ENCODE results near the gene SPACA1. TPM values are rescaled to one million over a fixed set of nuclear protein-coding genes. Genes with fewer than 3 reads are reported as not detected.

The SPACA1 gene
- total and polyA plus RNA-seq, 2 of the 4 experiments (the other 2 are of a cell fraction), result not detected

- POLR2A ChIA-PET (ENCODE audit: unreplicated experiment), result no interaction called here
- no peak overlapping the region for H3K9ac ChIP-seq (ENCODE audit: low read depth, low read length)
- no peak for ATAC-seq (ENCODE audit: low read depth)
- no peak overlapping the region for H2BK5ac ChIP-seq (ENCODE audit: low read depth, low read length, poor library complexity, severe bottlenecking)
- no peaks in the 10 kb centered on the region for H3K79me1 ChIP-seq (ENCODE audit: low read depth in 1 of 2, low read length in 2 of 2)
- H2BK15ac ChIP-seq (ENCODE audit: low read depth, low read length), result no peak overlapping the region
- H3K4me2 ChIP-seq (ENCODE audit: low read depth, low read length), result no peak overlapping the region
- H2AFZ ChIP-seq (replicated peaks; ENCODE audit: low read length, poor library complexity), result no peak overlapping the region
- in situ Hi-C loops (cut with MboI; ENCODE audit: low sequenced_read_pairs) (no loop called here), dilution Hi-C loops (cut with HindIII; ENCODE audit: low sequenced_read_pairs, unreplicated experiment) (no loop called here), intact Hi-C loops (cut with micrococcal nuclease) (no loop called here)
- no peaks in the 10 kb centered on the region for H3K27me3 ChIP-seq (ENCODE audit: control insufficient read depth, insufficient read depth, low read length)
- H2BK120ac ChIP-seq (ENCODE audit: low read depth, low read length), result no peak overlapping the region
- H3K4me1 ChIP-seq (ENCODE audit: control insufficient read depth, insufficient read depth, low read length), result no peaks in the 10 kb centered on the region
- no peak overlapping the region for H3K4ac ChIP-seq (ENCODE audit: low read depth, low read length)
- CTCF ChIA-PET, result no interaction called here
- no peak overlapping the region for H4K5ac ChIP-seq (ENCODE audit: low read depth, low read length)
- H2AK5ac ChIP-seq (ENCODE audit: low read depth, low read length), result no peak overlapping the region
- no peak overlapping the region for H3K14ac ChIP-seq (replicated peaks; ENCODE audit: low read depth, low read length)
- H3K36me3 ChIP-seq (ENCODE audit: control insufficient read depth, insufficient read depth, low read length), result no peaks in the 10 kb centered on the region
- H4K20me1 ChIP-seq (ENCODE audit: insufficient read depth, low read length), result no peaks in the 10 kb centered on the region
- H3K9me1 ChIP-seq (ENCODE audit: insufficient read depth, low read length), result no peaks in the 10 kb centered on the region
- H4K8ac ChIP-seq (ENCODE audit: low read depth in 2 of 2, low read length in 2 of 2), result no peak overlapping the region
- no peak overlapping the region for H3K4me3 ChIP-seq (ENCODE audit: insufficient read depth, low read depth, low read length)
- H3K9me3 ChIP-seq (ENCODE audit: control insufficient read depth, insufficient read depth, low read length), result no peaks in the 10 kb centered on the region
- no TSS peak for BruUV-seq (replicated peaks)
- no peak overlapping the region for H2AK9ac ChIP-seq (replicated peaks; ENCODE audit: low read depth, low read length, poor library complexity)
- no peak overlapping the region for H2BK20ac ChIP-seq (ENCODE audit: low read depth, low read length)
- no peak overlapping the region for H4K91ac ChIP-seq (ENCODE audit: insufficient read depth, low read depth, low read length)
- H3K23ac ChIP-seq (ENCODE audit: low read depth, low read length), result no peak overlapping the region
- H3K18ac ChIP-seq (ENCODE audit: low read depth, low read length), result no peak overlapping the region
- H3K56ac ChIP-seq (ENCODE audit: extremely low read depth, insufficient read depth, low read length), result no peak overlapping the region
- no peak for DNase-seq
- no peak overlapping the region for H3K27ac ChIP-seq (ENCODE audit: insufficient read depth, low read length)
- TF ChIP-seq RAD21 (IDR thresholded peaks at IDR 0.05; ENCODE audit: low read length) (no peak), RCOR1 (IDR thresholded peaks at IDR 0.05; ENCODE audit: insufficient replicate concordance, low read length) (no peak), CTCF (conservative IDR thresholded peaks at IDR 0.05; ENCODE audit: low read depth, low read length) (no peak), CEBPB (IDR thresholded peaks at IDR 0.05; ENCODE audit: low read depth, low read length) (no peak)
Observed at GRCh38 chr6:88107241-88107640, 59.6 kb downstream of the SPACA1 start.
